K562 (cell line): ENCODE measurements around the gene SP2. TPM values are rescaled to one million over a fixed set of nuclear protein-coding genes. Genes with fewer than 3 reads are reported as not detected.

Experiments
- ATAC-seq: fragments of 200-7000 bp; cut with Tn5 transposase; 3 replicates; pipeline ENCODE4 v1.9.1; 2020; ENCODE audit warnings: moderate library complexity
- BruUV-seq: library from RNA; stranded (reverse); fragments of 400-500 nt; replicated peaks from 2 replicates; lab custom pipeline; 2021; lab: Mats Ljungman, UMichigan
- CTCF ChIA-PET: fragments of 300-600 bp; formaldehyde crosslinking; extraction: SDS; loops from one replicate; lab custom pipeline; 2021; ENCODE audit warnings: low intra/inter-chr PET ratio; lab: Yijun Ruan, JAX
- POLR2A ChIA-PET: fragments of 300-600, 350-650 bp; sonication (Branson Sonifier 250); formaldehyde crosslinking; extraction: SDS; loops from one replicate; lab custom pipeline; 2021; ENCODE audit warnings: antibody characterized with exemption, inconsistent platforms; lab: Yijun Ruan, JAX
- DNase-seq, 4 experiments: peaks; one replicate each; pipeline versions ENCODE4 v3.0.0 to v3.0.0-alpha.2; 2011 to 2018; ENCODE audit warnings: low spot score in 3 of 4, mixed read lengths in 3 of 4; ENCODE audit errors: extremely low read depth in 1 of 4
- FAIRE-seq: peaks from 2 replicates; lab custom pipeline; 2011; peaks lifted over from hg19 to GRCh38; lab: Jason Lieb, UNC
- H2AFZ ChIP-seq: 2 replicates; pipeline ENCODE4 v1.6.0; 2011; ENCODE audit warnings: low read depth, low read length, control low read depth, inconsistent platforms
- H3K27ac ChIP-seq: fragments of 200-600 bp; 3 replicates; pipeline ENCODE4 v1.8.0; 2011; ENCODE audit warnings: low read depth, mild to moderate bottlenecking, control low read depth, inconsistent platforms, low read length, moderate library complexity, mixed read lengths; ENCODE audit errors: extremely low read depth
- H3K27me3 ChIP-seq, 2 experiments: fragments of 300-600 bp in 1 of 2; 2 replicates in 1 of 2; 3 replicates in 1 of 2; pipeline versions ENCODE4 v1.6.0 to v1.8.0; 2011; ENCODE audit warnings: inconsistent platforms in 2 of 2, low read length in 2 of 2, mild to moderate bottlenecking in 1 of 2, mixed read lengths in 1 of 2, moderate library complexity in 1 of 2; ENCODE audit not compliant: control insufficient read depth in 2 of 2, insufficient read depth in 2 of 2
- H3K36me3 ChIP-seq: fragments of 300-600 bp; 3 replicates; pipeline ENCODE4 v1.8.0; 2011; ENCODE audit warnings: mild to moderate bottlenecking, low read length, inconsistent platforms; ENCODE audit not compliant: control insufficient read depth, insufficient read depth
- H3K4me1 ChIP-seq, 2 experiments: fragments of 200-600 bp in 1 of 2; replicated peaks in 1 of 2; 2 replicates in 1 of 2; 3 replicates in 1 of 2; pipeline versions ENCODE4 v1.5.1 to v1.8.0; 2011; ENCODE audit warnings: inconsistent platforms in 2 of 2, low read length in 2 of 2, mild to moderate bottlenecking in 1 of 2, mixed read lengths in 1 of 2, moderate library complexity in 1 of 2; ENCODE audit not compliant: control insufficient read depth in 2 of 2, insufficient read depth in 2 of 2
- H3K4me2 ChIP-seq: 2 replicates; pipeline ENCODE4 v1.6.1; 2011; ENCODE audit warnings: low read length, control low read depth, inconsistent platforms, mixed read lengths; ENCODE audit not compliant: insufficient read depth
- H3K4me3 ChIP-seq: fragments of 200-600 bp; sonication (generic), shearing (Covaris generic); 2 replicates; pipeline ENCODE4 v1.5.1; 2016; ENCODE audit warnings: control low read depth, inconsistent platforms
- H3K79me2 ChIP-seq: fragments of 200-600 bp; 3 replicates; pipeline ENCODE4 v1.8.0; 2011; ENCODE audit warnings: low read length, inconsistent platforms; ENCODE audit not compliant: control insufficient read depth, insufficient read depth
- H3K9ac ChIP-seq, 2 experiments: 2 replicates each; pipeline versions ENCODE4 v1.6.0 to v1.6.1; 2011; ENCODE audit warnings: low read depth in 2 of 2, low read length in 2 of 2, control low read depth in 1 of 2, inconsistent platforms in 1 of 2, mild to moderate bottlenecking in 1 of 2, mixed read lengths in 1 of 2; ENCODE audit not compliant: insufficient read depth in 1 of 2
- H3K9me1 ChIP-seq: one replicate; pipeline ENCODE4 v1.6.0; 2011; ENCODE audit warnings: inconsistent platforms, mild to moderate bottlenecking, low read length, moderate library complexity; ENCODE audit not compliant: control insufficient read depth, insufficient read depth
- H3K9me3 ChIP-seq: replicated peaks from 2 replicates; pipeline ENCODE4 v1.5.1; 2011; ENCODE audit warnings: low read depth, low read length, inconsistent platforms; ENCODE audit not compliant: control insufficient read depth, insufficient read depth
- H4K20me1 ChIP-seq: replicated peaks from 2 replicates; pipeline ENCODE4 v1.6.1; 2011; ENCODE audit warnings: low read length, inconsistent platforms, mixed read lengths; ENCODE audit not compliant: control insufficient read depth, insufficient read depth
- ATF3 ChIP-seq, 2 experiments: fragments of 450-650 bp in 1 of 2; sonication (generic) in 1 of 2; formaldehyde crosslinking in 1 of 2; IDR thresholded peaks in 1 of 2; conservative IDR thresholded peaks in 1 of 2; 2 replicates each; pipeline versions ENCODE4 v1.6.1 to v1.8.1; 2016 to 2023; ENCODE audit warnings: mild to moderate bottlenecking in 2 of 2, moderate library complexity in 2 of 2, inconsistent platforms in 1 of 2, missing genetic modification reagents in 1 of 2
- CCNT2 ChIP-seq: IDR thresholded peaks from 2 replicates; pipeline ENCODE4 v1.6.1; 2011; ENCODE audit warnings: borderline replicate concordance, low read depth, mild to moderate bottlenecking, moderate library complexity, mixed read lengths, low read length; ENCODE audit not compliant: insufficient read length; ENCODE audit errors: extremely low read depth
- JUND ChIP-seq, 2 experiments: IDR thresholded peaks; 2 replicates in 1 of 2; 3 replicates in 1 of 2; pipeline ENCODE4 v1.6.1; 2011; ENCODE audit warnings: borderline replicate concordance in 2 of 2, low read depth in 2 of 2, low read length in 2 of 2, improper control_type of control experiment in 1 of 2, missing biosample characterization in 1 of 2, missing genetic modification characterization in 1 of 2, missing genetic modification reagents in 1 of 2
- KLF13 ChIP-seq: fragments of 450-650 bp; IDR thresholded peaks from 2 replicates; pipeline ENCODE4 v1.6.1; 2016; ENCODE audit warnings: missing genetic modification characterization, low read depth, mild to moderate bottlenecking, missing compliant biosample characterization, moderate library complexity, borderline replicate concordance
- MYC ChIP-seq, 2 experiments: fragments of 250-450 bp in 1 of 2; sonication (Bioruptor Pico) in 1 of 2; IDR thresholded peaks; 2 replicates each; pipeline versions ENCODE4 v1.5.1 to v1.6.1; 2012 to 2021; ENCODE audit warnings: low read depth in 2 of 2, borderline replicate concordance in 1 of 2, improper control_type of control experiment in 1 of 2, low read length in 1 of 2, mild to moderate bottlenecking in 1 of 2, moderate library complexity in 1 of 2
- NUFIP1 ChIP-seq: fragments of 450-650 bp; IDR thresholded peaks from 2 replicates; pipeline ENCODE4 v1.6.1; 2018; ENCODE audit not compliant: partially characterized antibody
- POLR2G ChIP-seq: fragments of 200-400 bp; formaldehyde crosslinking; IDR thresholded peaks from 2 replicates; pipeline ENCODE4 v1.6.1; 2017; ENCODE audit warnings: low read depth, mild to moderate bottlenecking, antibody characterized with exemption, low read length, moderate library complexity
- PRDM10 ChIP-seq: fragments of 450-650 bp; IDR thresholded peaks from 2 replicates; pipeline ENCODE4 v1.6.1; 2018; ENCODE audit not compliant: partially characterized antibody
- ZNF143 ChIP-seq: sonication (generic); formaldehyde crosslinking; IDR thresholded peaks from 2 replicates; pipeline ENCODE4 v1.9.0; 2022; ENCODE audit warnings: mild to moderate bottlenecking, missing genetic modification reagents
- ZNF217 ChIP-seq: sonication (generic); formaldehyde crosslinking; IDR thresholded peaks from 2 replicates; pipeline ENCODE4 v1.8.0; 2022; ENCODE audit warnings: mild to moderate bottlenecking, missing genetic modification reagents
- WGBS: fragments of 100-300 bp; shearing (Covaris generic); methylation state at CpG from one replicate; pipeline ENCODE4 v1.1.6; 2016; ENCODE audit warnings: low coverage, mixed read lengths; ENCODE audit not compliant: insufficient coverage; ENCODE audit errors: missing lambda C conversion rate; 5-methylcytosine and 5-hydroxymethylcytosine counted together
- in situ Hi-C: fragments of 300-500 bp; cut with MboI; formaldehyde crosslinking; loops from 4 replicates; pipeline ENCODE4 v1.15.0; 2018; ENCODE audit warnings: inconsistent platforms, mixed read lengths
- intact Hi-C: fragments of 100-400 bp; cut with micrococcal nuclease; formaldehyde crosslinking; loops from 2 replicates; pipeline ENCODE4 v1.14.2; 2022
- polyA plus RNA-seq, 8 experiments: library from polyadenylated mRNA; depleted of rRNA in 4 of 8; stranded (reverse) in 5 of 8; unstranded in 3 of 8; fragments of >200 nt; fragmentation: Nextera tagmentation in 2 of 8; fragmentation: Illumina TruSeq in 1 of 8; extraction: Ambion mirVana in 2 of 8; extraction: Trizol in 1 of 8; gene quantifications; 2 replicates each; pipeline versions ENCODE4 v1.2.1 to v1.2.3, GENCODE V29; 2011 to 2014; ENCODE audit warnings: inconsistent platforms in 1 of 8, missing spikeins in 1 of 8
- total RNA-seq, 7 experiments: library from RNA; depleted of rRNA in 6 of 7; stranded (reverse); fragments of >200 nt in 6 of 7; fragmentation: Illumina TruSeq in 2 of 7; extraction: Trizol in 2 of 7; gene quantifications; 2 replicates each; pipeline versions ENCODE4 v1.2.1 to v1.2.3, GENCODE V29; 2011 to 2021; ENCODE audit warnings: low replicate concordance in 1 of 7
- TF ChIP-seq, protein P1 (sequence below): sonication (generic); formaldehyde crosslinking; IDR thresholded peaks from 2 replicates; pipeline ENCODE4 v1.8.1; 2022; ENCODE audit warnings: missing genetic modification reagents
- TF ChIP-seq, protein P2 (sequence below), 2 experiments: fragments of 450-650 bp in 1 of 2; sonication (generic) in 1 of 2; formaldehyde crosslinking; conservative IDR thresholded peaks; 2 replicates each; pipeline versions ENCODE4 v1.4.0 to v1.8.1; 2020 to 2022; ENCODE audit warnings: mild to moderate bottlenecking in 1 of 2, missing genetic modification reagents in 1 of 2

SP2 gene
- total and polyA plus RNA-seq, 9 of the 15 experiments (the other 6 are each of a cell fraction or from before 2014, with no cell fraction given) = 0.77 to 22.3 (median 2.3) TPM

DNA sequence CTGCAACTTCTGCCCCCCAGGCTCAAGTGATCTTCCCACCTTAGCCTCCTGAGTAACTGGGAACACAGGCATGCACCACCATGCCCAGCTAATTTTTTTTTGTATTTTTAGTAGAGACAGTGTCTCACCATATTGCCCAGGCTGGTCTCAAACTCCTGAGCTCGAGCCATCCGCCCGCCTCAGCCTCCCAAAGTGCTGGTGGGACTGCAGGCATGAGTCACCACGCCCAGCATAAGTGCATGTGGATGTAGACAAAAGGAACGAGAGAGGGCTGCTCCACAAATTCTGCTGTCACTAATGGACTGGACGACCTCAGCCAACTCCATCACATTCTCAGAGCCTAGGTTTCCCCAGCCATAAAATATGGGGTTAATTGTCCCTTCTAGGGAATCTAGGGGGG, 7.7 kb upstream of the SP2 start:
- H3K9me3 ChIP-seq = no peaks in the 10 kb centered on the region
- ATAC-seq (no peak), FAIRE-seq (peak; percentile 72), DNase-seq (no peak)
- 0 out of 4 replicates have a peak overlapping the region, but pooled peaks of 1 of the 2 experiments have one; percentile 61 for H3K9ac ChIP-seq
- no TSS peak for BruUV-seq
- H3K27ac ChIP-seq = no peak overlapping the region
- H3K9me1 ChIP-seq = no peaks in the 10 kb centered on the region
- WGBS = 48% methylated on average over 6 of the region's 6 CpGs
- POLR2A ChIA-PET = interaction anchor here (0.6 to 1.0 kb wide), 3 partner anchors 9 to 32 kb away, joined by 3 to 4 read pairs (median 3); no protein-coding TSS in a partner anchor
- in situ Hi-C loops = no loop called here
- H3K27me3 ChIP-seq = no peaks in the 10 kb centered on the region; a peak in 1 of 5 replicates
- intact Hi-C loops = no loop called here
- no peak overlapping the region for H3K4me3 ChIP-seq
- no peak overlapping the region; the same call in 1 of the 2 replicates for H2AFZ ChIP-seq
- H4K20me1 ChIP-seq = no peaks in the 10 kb centered on the region
- no peaks in the 10 kb centered on the region for H3K36me3 ChIP-seq
- H3K4me2 ChIP-seq = no peak overlapping the region
- no peaks in the 10 kb centered on the region for H3K79me2 ChIP-seq
- CTCF ChIA-PET = interaction anchor here (1.4 to 6.1 kb wide), 2 partner anchors 10 to 45 kb away, joined by 3 to 171 read pairs; partner anchors contain the start of gene SCRN2
- H3K4me1 ChIP-seq = peaks cover 15 to 21% of the 10 kb centered on the region in 2 experiments; a peak in 4 of 5 replicates
- TF ChIP-seq ZNF143 = no peak
- TF ChIP-seq, protein P1, sequence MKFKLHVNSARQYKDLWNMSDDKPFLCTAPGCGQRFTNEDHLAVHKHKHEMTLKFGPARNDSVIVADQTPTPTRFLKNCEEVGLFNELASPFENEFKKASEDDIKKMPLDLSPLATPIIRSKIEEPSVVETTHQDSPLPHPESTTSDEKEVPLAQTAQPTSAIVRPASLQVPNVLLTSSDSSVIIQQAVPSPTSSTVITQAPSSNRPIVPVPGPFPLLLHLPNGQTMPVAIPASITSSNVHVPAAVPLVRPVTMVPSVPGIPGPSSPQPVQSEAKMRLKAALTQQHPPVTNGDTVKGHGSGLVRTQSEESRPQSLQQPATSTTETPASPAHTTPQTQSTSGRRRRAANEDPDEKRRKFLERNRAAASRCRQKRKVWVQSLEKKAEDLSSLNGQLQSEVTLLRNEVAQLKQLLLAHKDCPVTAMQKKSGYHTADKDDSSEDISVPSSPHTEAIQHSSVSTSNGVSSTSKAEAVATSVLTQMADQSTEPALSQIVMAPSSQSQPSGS (CRISPR knock-in tag) = no peak
- no peak for TF ChIP-seq CCNT2
- TF ChIP-seq, protein P2, sequence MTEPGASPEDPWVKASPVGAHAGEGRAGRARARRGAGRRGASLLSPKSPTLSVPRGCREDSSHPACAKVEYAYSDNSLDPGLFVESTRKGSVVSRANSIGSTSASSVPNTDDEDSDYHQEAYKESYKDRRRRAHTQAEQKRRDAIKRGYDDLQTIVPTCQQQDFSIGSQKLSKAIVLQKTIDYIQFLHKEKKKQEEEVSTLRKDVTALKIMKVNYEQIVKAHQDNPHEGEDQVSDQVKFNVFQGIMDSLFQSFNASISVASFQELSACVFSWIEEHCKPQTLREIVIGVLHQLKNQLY (CRISPR knock-in tag; conservative IDR thresholded peaks at IDR 0.05) = no peak
- TF ChIP-seq POLR2G = no peak
- TF ChIP-seq JUND (IDR thresholded peaks at IDR 0.05; ENCODE audit: borderline replicate concordance, low read depth, low read length) = peak; percentile 76
- TF ChIP-seq JUND (tag; IDR thresholded peaks at IDR 0.05; ENCODE audit: borderline replicate concordance, low read depth, low read length) = no peak; the same call in 2 of the 3 replicates
- TF ChIP-seq MYC (IDR thresholded peaks at IDR 0.05; ENCODE audit: low read depth, low read length) = no peak
- TF ChIP-seq MYC (CRISPR knock-in tag; IDR thresholded peaks at IDR 0.05; ENCODE audit: borderline replicate concordance, low read depth) = no peak
- TF ChIP-seq PRDM10 = peak; percentile 36
- TF ChIP-seq NUFIP1 = no peak
- TF ChIP-seq ZNF217 (CRISPR knock-in tag) = no peak
- TF ChIP-seq ATF3 (IDR thresholded peaks at IDR 0.05) = peak; percentile 70
- no peak for TF ChIP-seq ATF3 (CRISPR knock-in tag; conservative IDR thresholded peaks at IDR 0.05)
- TF ChIP-seq KLF13 (tag) = no peak
